HG03159 (cell line): ENCODE data around the gene ENGASE.

Source experiments
- ATAC-seq: cut with Tn5 transposase; IDR thresholded peaks from one replicate; pipeline ENCODE4 v1.9.1; 2021; ENCODE audit warnings: mild to moderate bottlenecking, moderate library complexity; ENCODE audit not compliant: unreplicated experiment

Gene ENGASE

GRCh38 chr17:79091226-79091670, 16.6 kb downstream of the ENGASE start:
- ATAC-seq = no peak

GRCh38 chr17:79092567-79092966, 17.9 kb downstream of the ENGASE start:
- no peak for ATAC-seq

GRCh38 chr17:79093270-79093669, 18.6 kb downstream of the ENGASE start:
- no peak for ATAC-seq

GRCh38 chr17:79094261-79094660, 19.6 kb downstream of the ENGASE start:
- no peak for ATAC-seq

GRCh38 chr17:79095345-79096055, 20.9 kb downstream of the ENGASE start:
- no peak for ATAC-seq

- ATAC-seq = no peak
These were observed 21.9 kb downstream of the ENGASE start for GRCh38 chr17:79096477-79096876.

- ATAC-seq = no peak
These were observed 22.8 kb downstream of the ENGASE start for GRCh38 chr17:79097226-79098055.

GRCh38 chr17:79098282-79098867, 23.8 kb downstream of the ENGASE start:
- ATAC-seq = no peak

- ATAC-seq = no peak
These were observed 25.8 kb downstream of the ENGASE start for GRCh38 chr17:79100405-79100804.

GRCh38 chr17:79101111-79101673, 26.6 kb downstream of the ENGASE start:
- ATAC-seq = no peak

- ATAC-seq = no peak
These were observed 27.6 kb downstream of the ENGASE start for GRCh38 chr17:79102214-79102613.

GRCh38 chr17:79104898-79105600, 30.4 kb downstream of the ENGASE start:
- ATAC-seq = no peak

GRCh38 chr17:79105937-79106336, 31.3 kb downstream of the ENGASE start:
- no peak for ATAC-seq

GRCh38 chr17:79106958-79107357, 32.3 kb downstream of the ENGASE start:
- ATAC-seq = no peak

GRCh38 chr17:79107499-79108231, 33.0 kb downstream of the ENGASE start:
- ATAC-seq = no peak

GRCh38 chr17:79108232-79108850, 33.7 kb downstream of the ENGASE start:
- no peak for ATAC-seq

GRCh38 chr17:79108870-79109269, 34.2 kb downstream of the ENGASE start:
- no peak for ATAC-seq

- ATAC-seq = no peak
These were observed 35.0 kb downstream of the ENGASE start for GRCh38 chr17:79109584-79109983.

GRCh38 chr17:79111097-79111496, 36.5 kb downstream of the ENGASE start:
- ATAC-seq = no peak

- no peak for ATAC-seq
These were observed 37.8 kb downstream of the ENGASE start for GRCh38 chr17:79112471-79112870.
